Daoy (cell line): ENCODE measurements around the gene KCTD2. TPM values are rescaled to one million over a fixed set of nuclear protein-coding genes. Genes with fewer than 3 reads are reported as not detected.

ENCODE experiments used
- DNase-seq: peaks from one replicate; pipeline ENCODE4 v3.0.0-alpha.2; 2015; ENCODE audit warnings: low read depth
- total RNA-seq: library from RNA; depleted of rRNA; stranded (reverse); fragments of >200 nt; shearing (Covaris generic); gene quantifications from 2 replicates; pipeline ENCODE4 v1.2.3, GENCODE V29; 2014

KCTD2 gene
- total RNA-seq, 1 experiment from 2014 or later = 17.9 TPM

GRCh38 chr17:75077496-75078283, 30.7 kb downstream of the KCTD2 start:
- DNase-seq = no peak

- peak; percentile 84 for DNase-seq
Observed at GRCh38 chr17:75078284-75079022, 31.4 kb downstream of the KCTD2 start.

GRCh38 chr17:75079023-75079373, 32.0 kb downstream of the KCTD2 start:
- no peak for DNase-seq

GRCh38 chr17:75081611-75082540, 34.9 kb downstream of the KCTD2 start:
- no peak for DNase-seq

GRCh38 chr17:75082683-75083082, 35.7 kb downstream of the KCTD2 start:
- no peak for DNase-seq

GRCh38 chr17:75084039-75084660, 37.1 kb downstream of the KCTD2 start:
- no peak for DNase-seq

GRCh38 chr17:75086496-75087181, 39.6 kb downstream of the KCTD2 start:
- no peak for DNase-seq

GRCh38 chr17:75087182-75087557, 40.1 kb downstream of the KCTD2 start:
- DNase-seq = no peak

- no peak for DNase-seq
Observed at GRCh38 chr17:75087558-75088453, 40.8 kb downstream of the KCTD2 start, which contains the start of gene SLC16A5. SLC16A5 (plus strand) TSS chr17:75087954; CDS start chr17:75093637, 5,683 bp downstream.

GRCh38 chr17:75088465-75089417, 41.7 kb downstream of the KCTD2 start:
- peak; percentile 32 for DNase-seq

GRCh38 chr17:75090871-75091854, 44.1 kb downstream of the KCTD2 start:
- DNase-seq = no peak

- DNase-seq = no peak
Observed at GRCh38 chr17:75091855-75092327, 44.9 kb downstream of the KCTD2 start.

- DNase-seq = no peak
Observed at GRCh38 chr17:75093548-75094158, 46.6 kb downstream of the KCTD2 start.

GRCh38 chr17:75094871-75095399, 47.9 kb downstream of the KCTD2 start:
- DNase-seq = no peak

- DNase-seq = peak; percentile 94
Observed at GRCh38 chr17:75096082-75096625, 49.1 kb downstream of the KCTD2 start.

- no peak for DNase-seq
Observed at GRCh38 chr17:75097865-75098264, 50.8 kb downstream of the KCTD2 start.
